ENCODE results near the gene GCNA.

DNA sequence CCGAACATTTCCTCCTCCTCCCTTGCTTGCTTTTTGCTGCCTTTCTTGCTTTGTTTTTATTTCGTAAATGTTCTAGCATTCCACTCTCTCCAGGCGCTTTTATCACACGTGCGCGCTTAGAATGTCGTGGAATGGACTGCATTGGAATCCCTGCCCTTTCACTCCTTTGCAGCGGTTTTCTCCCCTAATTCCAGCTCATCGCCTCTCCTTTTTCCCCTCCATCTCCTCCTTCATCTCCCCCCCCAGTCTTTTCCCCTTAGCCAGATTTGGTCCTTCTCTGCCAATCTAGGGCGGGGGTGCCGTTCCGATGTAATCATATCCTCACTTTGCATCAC is 44.8 kb upstream of the GCNA start:
- TF ChIP-seq, protein P1, sequence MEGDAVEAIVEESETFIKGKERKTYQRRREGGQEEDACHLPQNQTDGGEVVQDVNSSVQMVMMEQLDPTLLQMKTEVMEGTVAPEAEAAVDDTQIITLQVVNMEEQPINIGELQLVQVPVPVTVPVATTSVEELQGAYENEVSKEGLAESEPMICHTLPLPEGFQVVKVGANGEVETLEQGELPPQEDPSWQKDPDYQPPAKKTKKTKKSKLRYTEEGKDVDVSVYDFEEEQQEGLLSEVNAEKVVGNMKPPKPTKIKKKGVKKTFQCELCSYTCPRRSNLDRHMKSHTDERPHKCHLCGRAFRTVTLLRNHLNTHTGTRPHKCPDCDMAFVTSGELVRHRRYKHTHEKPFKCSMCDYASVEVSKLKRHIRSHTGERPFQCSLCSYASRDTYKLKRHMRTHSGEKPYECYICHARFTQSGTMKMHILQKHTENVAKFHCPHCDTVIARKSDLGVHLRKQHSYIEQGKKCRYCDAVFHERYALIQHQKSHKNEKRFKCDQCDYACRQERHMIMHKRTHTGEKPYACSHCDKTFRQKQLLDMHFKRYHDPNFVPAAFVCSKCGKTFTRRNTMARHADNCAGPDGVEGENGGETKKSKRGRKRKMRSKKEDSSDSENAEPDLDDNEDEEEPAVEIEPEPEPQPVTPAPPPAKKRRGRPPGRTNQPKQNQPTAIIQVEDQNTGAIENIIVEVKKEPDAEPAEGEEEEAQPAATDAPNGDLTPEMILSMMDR (conservative IDR thresholded peaks at IDR 0.05; ENCODE audit: low read length), result no peak
- TF ChIP-seq EZH2phosphoT487 (IDR thresholded peaks at IDR 0.05; ENCODE audit: borderline replicate concordance), result no peak

All from Loucy (cell line).